WTC11 (cell line): ENCODE data around the gene CEBPE. TPM values are rescaled to one million over a fixed set of nuclear protein-coding genes. Genes with fewer than 3 reads are reported as not detected.

ENCODE experiments used
- ATAC-seq: fragments of 200-7000 bp; cut with Tn5 transposase; 2 replicates; pipeline ENCODE4 v1.10.0; 2021; ENCODE audit warnings: mild to moderate bottlenecking, moderate library complexity
- CTCF ChIA-PET: fragments of 300-600 bp; sonication (Branson Sonifier 250); formaldehyde crosslinking; loops from one replicate; lab custom pipeline; 2021; ENCODE audit warnings: antibody characterized with exemption; lab: Charles Lee
- POLR2A ChIA-PET: fragments of 350-600 bp; sonication (Branson Sonifier 250); formaldehyde crosslinking; loops from one replicate; lab custom pipeline; 2021; ENCODE audit warnings: antibody characterized with exemption; lab: Charles Lee
- DNase-seq: peaks from one replicate; pipeline ENCODE4 v3.0.0; 2021; ENCODE audit warnings: low spot score
- H3K27ac Mint-ChIP-seq: 2 replicates; pipeline ENCODE4 v1.8.0; 2021; ENCODE audit warnings: mixed read lengths
- H3K27me3 Mint-ChIP-seq: 2 replicates; pipeline ENCODE4 v1.8.0; 2021; ENCODE audit warnings: low read depth, mild to moderate bottlenecking, moderate library complexity, mixed read lengths
- H3K36me3 Mint-ChIP-seq: 2 replicates; pipeline ENCODE4 v1.8.0; 2021; ENCODE audit warnings: mixed read lengths
- H3K4me1 Mint-ChIP-seq: 2 replicates; pipeline ENCODE4 v1.8.0; 2022; ENCODE audit warnings: mixed read lengths
- H3K4me3 Mint-ChIP-seq: 2 replicates; pipeline ENCODE4 v1.8.0; 2021; ENCODE audit warnings: mild to moderate bottlenecking, moderate library complexity, mixed read lengths
- H3K9me3 Mint-ChIP-seq: 2 replicates; pipeline ENCODE4 v1.8.0; 2021; ENCODE audit warnings: mixed read lengths
- ATF1 ChIP-seq: sonication (generic); formaldehyde crosslinking; IDR thresholded peaks from 2 replicates; pipeline ENCODE4 v1.8.1; 2023; ENCODE audit warnings: mild to moderate bottlenecking, moderate library complexity, missing genetic modification reagents
- EMX1 ChIP-seq: fragments of 250-450 bp; sonication (Bioruptor Pico); IDR thresholded peaks from 2 replicates; pipeline ENCODE4 v1.8.0; 2021; ENCODE audit warnings: mild to moderate bottlenecking
- FOXJ3 ChIP-seq: sonication (generic); formaldehyde crosslinking; IDR thresholded peaks from 2 replicates; pipeline ENCODE4 v1.9.0; 2021; ENCODE audit warnings: missing genetic modification reagents, mild to moderate bottlenecking, borderline replicate concordance
- NFE2L1 ChIP-seq: sonication (generic); formaldehyde crosslinking; IDR thresholded peaks from 2 replicates; pipeline ENCODE4 v1.8.1; 2023; ENCODE audit warnings: missing genetic modification reagents
- NR3C1 ChIP-seq: sonication (generic); formaldehyde crosslinking; conservative IDR thresholded peaks from 2 replicates; pipeline ENCODE4 v1.8.1; 2023; ENCODE audit warnings: low read depth, mild to moderate bottlenecking, missing genetic modification reagents
- RELA ChIP-seq: sonication (generic); formaldehyde crosslinking; IDR thresholded peaks from 2 replicates; pipeline ENCODE4 v1.8.1; 2022; ENCODE audit warnings: missing genetic modification reagents, mild to moderate bottlenecking, borderline replicate concordance
- SMAD3 ChIP-seq: sonication (generic); formaldehyde crosslinking; IDR thresholded peaks from 2 replicates; pipeline ENCODE4 v1.8.0; 2022; ENCODE audit warnings: missing genetic modification reagents, mild to moderate bottlenecking, borderline replicate concordance
- TCF7 ChIP-seq: sonication (generic); formaldehyde crosslinking; IDR thresholded peaks from 2 replicates; pipeline ENCODE4 v1.8.0; 2022; ENCODE audit warnings: mild to moderate bottlenecking, low read depth, missing genetic modification reagents, moderate library complexity
- ZNF219 ChIP-seq: sonication (generic); formaldehyde crosslinking; IDR thresholded peaks from 2 replicates; pipeline ENCODE4 v1.8.0; 2023; ENCODE audit warnings: missing genetic modification reagents, mild to moderate bottlenecking, borderline replicate concordance
- total RNA-seq: library from RNA; stranded (reverse); gene quantifications from 3 replicates; pipeline ENCODE4 v1.2.3, GENCODE V29; 2021
- TF ChIP-seq, protein P1 (sequence below): sonication (generic); formaldehyde crosslinking; IDR thresholded peaks from 2 replicates; pipeline ENCODE4 v1.8.0; 2023; ENCODE audit warnings: missing genetic modification reagents, mild to moderate bottlenecking, borderline replicate concordance
- TF ChIP-seq, protein P2 (sequence below): fragments of 250-450 bp; sonication (Bioruptor Pico); IDR thresholded peaks from 2 replicates; pipeline ENCODE4 v1.9.0; 2021; ENCODE audit warnings: mild to moderate bottlenecking
- TF ChIP-seq, protein P3 (sequence below): sonication (generic); formaldehyde crosslinking; conservative IDR thresholded peaks from 2 replicates; pipeline ENCODE4 v1.8.1; 2022; ENCODE audit warnings: mild to moderate bottlenecking, missing genetic modification reagents
- TF ChIP-seq, protein P4 (sequence below): sonication (generic); formaldehyde crosslinking; IDR thresholded peaks from 2 replicates; pipeline ENCODE4 v1.8.0; 2023; ENCODE audit warnings: mild to moderate bottlenecking, missing genetic modification reagents
- TF ChIP-seq, protein P5 (sequence below): fragments of 250-450 bp; sonication (Bioruptor Pico); IDR thresholded peaks from 2 replicates; pipeline ENCODE4 v2.1.2; 2022; ENCODE audit warnings: mild to moderate bottlenecking, moderate library complexity
- TF ChIP-seq, protein P6 (sequence below): sonication (generic); formaldehyde crosslinking; IDR thresholded peaks from 2 replicates; pipeline ENCODE4 v1.8.1; 2023; ENCODE audit warnings: mild to moderate bottlenecking, missing genetic modification reagents
- TF ChIP-seq, protein P7 (sequence below): sonication (generic); formaldehyde crosslinking; IDR thresholded peaks from 2 replicates; pipeline ENCODE4 v1.8.0; 2023; ENCODE audit warnings: missing genetic modification reagents
- TF ChIP-seq, protein P8 (sequence below): fragments of 250-450 bp; sonication (Bioruptor Pico); IDR thresholded peaks from 2 replicates; pipeline ENCODE4 v1.9.0; 2021; ENCODE audit warnings: moderate library complexity, mild to moderate bottlenecking, inconsistent platforms, borderline replicate concordance
- TF ChIP-seq, protein P9 (sequence below): sonication (generic); formaldehyde crosslinking; IDR thresholded peaks from 2 replicates; pipeline ENCODE4 v1.8.1; 2022; ENCODE audit warnings: missing genetic modification reagents, borderline replicate concordance
- TF ChIP-seq, protein P10 (sequence below): sonication (generic); formaldehyde crosslinking; IDR thresholded peaks from 2 replicates; pipeline ENCODE4 v1.8.0; 2022; ENCODE audit warnings: mild to moderate bottlenecking, missing genetic modification reagents

The CEBPE gene
- total RNA-seq, 1 experiment from 2014 or later = not detected

DNA sequence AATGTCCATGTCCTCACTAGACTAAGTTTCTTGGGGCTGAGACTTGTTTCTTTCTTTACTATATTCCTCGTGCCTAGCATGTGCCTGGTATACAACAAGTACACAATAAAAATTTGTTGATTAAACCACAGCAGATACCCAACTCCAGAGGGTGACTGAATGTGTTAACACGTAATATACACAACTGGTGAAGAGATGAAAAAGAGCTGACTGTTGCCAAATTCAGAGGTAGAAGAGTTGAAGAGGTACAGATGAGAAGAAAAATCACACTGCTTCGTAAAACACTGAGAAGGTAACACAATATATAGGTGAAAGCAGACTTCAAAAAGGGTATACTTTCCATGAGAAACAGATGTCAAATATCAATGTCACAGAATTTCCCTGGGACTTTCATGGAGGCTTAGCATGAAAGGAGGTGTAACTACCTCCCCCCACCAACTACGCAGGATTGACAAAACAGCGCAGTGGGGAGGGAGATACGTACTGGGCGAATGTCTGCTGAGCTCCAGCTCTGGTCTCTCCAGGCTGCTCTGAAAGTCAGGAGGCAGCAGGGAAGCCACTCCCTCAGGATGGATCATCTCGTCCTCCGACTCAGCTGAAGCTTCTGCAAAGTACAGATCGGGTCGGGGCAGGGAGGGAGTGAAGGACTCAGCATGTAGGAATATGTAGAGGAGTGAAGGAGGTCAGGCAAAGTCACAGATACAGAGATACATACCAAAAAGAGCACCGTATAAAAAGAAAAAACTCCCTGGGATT lies 29.4 kb downstream of the CEBPE start (continued):
- TF ChIP-seq SMAD3 (CRISPR knock-in tag) = no peak
- TF ChIP-seq, protein P1, sequence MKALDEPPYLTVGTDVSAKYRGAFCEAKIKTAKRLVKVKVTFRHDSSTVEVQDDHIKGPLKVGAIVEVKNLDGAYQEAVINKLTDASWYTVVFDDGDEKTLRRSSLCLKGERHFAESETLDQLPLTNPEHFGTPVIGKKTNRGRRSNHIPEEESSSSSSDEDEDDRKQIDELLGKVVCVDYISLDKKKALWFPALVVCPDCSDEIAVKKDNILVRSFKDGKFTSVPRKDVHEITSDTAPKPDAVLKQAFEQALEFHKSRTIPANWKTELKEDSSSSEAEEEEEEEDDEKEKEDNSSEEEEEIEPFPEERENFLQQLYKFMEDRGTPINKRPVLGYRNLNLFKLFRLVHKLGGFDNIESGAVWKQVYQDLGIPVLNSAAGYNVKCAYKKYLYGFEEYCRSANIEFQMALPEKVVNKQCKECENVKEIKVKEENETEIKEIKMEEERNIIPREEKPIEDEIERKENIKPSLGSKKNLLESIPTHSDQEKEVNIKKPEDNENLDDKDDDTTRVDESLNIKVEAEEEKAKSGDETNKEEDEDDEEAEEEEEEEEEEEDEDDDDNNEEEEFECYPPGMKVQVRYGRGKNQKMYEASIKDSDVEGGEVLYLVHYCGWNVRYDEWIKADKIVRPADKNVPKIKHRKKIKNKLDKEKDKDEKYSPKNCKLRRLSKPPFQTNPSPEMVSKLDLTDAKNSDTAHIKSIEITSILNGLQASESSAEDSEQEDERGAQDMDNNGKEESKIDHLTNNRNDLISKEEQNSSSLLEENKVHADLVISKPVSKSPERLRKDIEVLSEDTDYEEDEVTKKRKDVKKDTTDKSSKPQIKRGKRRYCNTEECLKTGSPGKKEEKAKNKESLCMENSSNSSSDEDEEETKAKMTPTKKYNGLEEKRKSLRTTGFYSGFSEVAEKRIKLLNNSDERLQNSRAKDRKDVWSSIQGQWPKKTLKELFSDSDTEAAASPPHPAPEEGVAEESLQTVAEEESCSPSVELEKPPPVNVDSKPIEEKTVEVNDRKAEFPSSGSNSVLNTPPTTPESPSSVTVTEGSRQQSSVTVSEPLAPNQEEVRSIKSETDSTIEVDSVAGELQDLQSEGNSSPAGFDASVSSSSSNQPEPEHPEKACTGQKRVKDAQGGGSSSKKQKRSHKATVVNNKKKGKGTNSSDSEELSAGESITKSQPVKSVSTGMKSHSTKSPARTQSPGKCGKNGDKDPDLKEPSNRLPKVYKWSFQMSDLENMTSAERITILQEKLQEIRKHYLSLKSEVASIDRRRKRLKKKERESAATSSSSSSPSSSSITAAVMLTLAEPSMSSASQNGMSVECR (CRISPR knock-in tag) = no peak
- TF ChIP-seq, protein P2, sequence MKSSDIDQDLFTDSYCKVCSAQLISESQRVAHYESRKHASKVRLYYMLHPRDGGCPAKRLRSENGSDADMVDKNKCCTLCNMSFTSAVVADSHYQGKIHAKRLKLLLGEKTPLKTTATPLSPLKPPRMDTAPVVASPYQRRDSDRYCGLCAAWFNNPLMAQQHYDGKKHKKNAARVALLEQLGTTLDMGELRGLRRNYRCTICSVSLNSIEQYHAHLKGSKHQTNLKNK (CRISPR knock-in tag) = no peak
- TF ChIP-seq NFE2L1 (CRISPR knock-in tag) = no peak
- no peak for TF ChIP-seq FOXJ3 (CRISPR knock-in tag)
- no peak for TF ChIP-seq TCF7 (CRISPR knock-in tag)
- TF ChIP-seq, protein P3, sequence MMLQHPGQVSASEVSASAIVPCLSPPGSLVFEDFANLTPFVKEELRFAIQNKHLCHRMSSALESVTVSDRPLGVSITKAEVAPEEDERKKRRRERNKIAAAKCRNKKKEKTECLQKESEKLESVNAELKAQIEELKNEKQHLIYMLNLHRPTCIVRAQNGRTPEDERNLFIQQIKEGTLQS (CRISPR knock-in tag) = no peak
- TF ChIP-seq, all 79 proteins: peak for 0

DNA sequence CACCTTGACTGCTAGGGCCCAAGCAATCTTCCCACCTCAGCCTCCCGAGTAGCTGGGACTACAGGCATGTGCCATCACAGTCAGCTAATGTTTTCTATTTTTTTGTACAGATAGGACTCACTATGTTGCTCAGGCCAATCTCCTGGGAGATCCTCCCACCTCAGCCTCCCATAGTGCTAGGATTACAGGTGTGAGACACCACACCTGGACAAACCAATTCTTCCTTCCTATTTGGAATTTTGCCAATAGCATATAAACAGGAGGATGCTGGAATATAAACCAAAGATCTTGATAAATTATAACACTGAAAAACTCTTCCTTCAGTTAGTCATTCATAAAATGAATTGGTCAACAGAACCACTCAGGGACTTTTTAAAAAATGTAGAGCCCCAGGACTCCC lies 32.5 kb downstream of the CEBPE start:
- DNase-seq (no peak), ATAC-seq (no peak)
- Mint-ChIP-seq H3K27me3 (no peaks in the 10 kb centered on the region), H3K36me3 (peaks cover 75% of the 10 kb centered on the region), H3K4me3 (no peak overlapping the region), H3K9me3 (no peaks in the 10 kb centered on the region), H3K27ac (no peak overlapping the region), H3K4me1 (no peaks in the 10 kb centered on the region)
- CTCF ChIA-PET = interaction anchor here (5.0 kb wide), 1 partner anchor 18 kb away, joined by 20 read pairs; no protein-coding TSS in a partner anchor
- POLR2A ChIA-PET = no interaction called here
- TF ChIP-seq SMAD3 (CRISPR knock-in tag) (no peak), NR3C1 (no peak), ZNF219 (no peak), RELA (no peak), ATF1 (CRISPR knock-in tag) (no peak), EMX1 (no peak)
- TF ChIP-seq, protein P4, sequence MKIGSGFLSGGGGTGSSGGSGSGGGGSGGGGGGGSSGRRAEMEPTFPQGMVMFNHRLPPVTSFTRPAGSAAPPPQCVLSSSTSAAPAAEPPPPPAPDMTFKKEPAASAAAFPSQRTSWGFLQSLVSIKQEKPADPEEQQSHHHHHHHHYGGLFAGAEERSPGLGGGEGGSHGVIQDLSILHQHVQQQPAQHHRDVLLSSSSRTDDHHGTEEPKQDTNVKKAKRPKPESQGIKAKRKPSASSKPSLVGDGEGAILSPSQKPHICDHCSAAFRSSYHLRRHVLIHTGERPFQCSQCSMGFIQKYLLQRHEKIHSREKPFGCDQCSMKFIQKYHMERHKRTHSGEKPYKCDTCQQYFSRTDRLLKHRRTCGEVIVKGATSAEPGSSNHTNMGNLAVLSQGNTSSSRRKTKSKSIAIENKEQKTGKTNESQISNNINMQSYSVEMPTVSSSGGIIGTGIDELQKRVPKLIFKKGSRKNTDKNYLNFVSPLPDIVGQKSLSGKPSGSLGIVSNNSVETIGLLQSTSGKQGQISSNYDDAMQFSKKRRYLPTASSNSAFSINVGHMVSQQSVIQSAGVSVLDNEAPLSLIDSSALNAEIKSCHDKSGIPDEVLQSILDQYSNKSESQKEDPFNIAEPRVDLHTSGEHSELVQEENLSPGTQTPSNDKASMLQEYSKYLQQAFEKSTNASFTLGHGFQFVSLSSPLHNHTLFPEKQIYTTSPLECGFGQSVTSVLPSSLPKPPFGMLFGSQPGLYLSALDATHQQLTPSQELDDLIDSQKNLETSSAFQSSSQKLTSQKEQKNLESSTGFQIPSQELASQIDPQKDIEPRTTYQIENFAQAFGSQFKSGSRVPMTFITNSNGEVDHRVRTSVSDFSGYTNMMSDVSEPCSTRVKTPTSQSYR (CRISPR knock-in tag) = no peak
- TF ChIP-seq, protein P5, sequence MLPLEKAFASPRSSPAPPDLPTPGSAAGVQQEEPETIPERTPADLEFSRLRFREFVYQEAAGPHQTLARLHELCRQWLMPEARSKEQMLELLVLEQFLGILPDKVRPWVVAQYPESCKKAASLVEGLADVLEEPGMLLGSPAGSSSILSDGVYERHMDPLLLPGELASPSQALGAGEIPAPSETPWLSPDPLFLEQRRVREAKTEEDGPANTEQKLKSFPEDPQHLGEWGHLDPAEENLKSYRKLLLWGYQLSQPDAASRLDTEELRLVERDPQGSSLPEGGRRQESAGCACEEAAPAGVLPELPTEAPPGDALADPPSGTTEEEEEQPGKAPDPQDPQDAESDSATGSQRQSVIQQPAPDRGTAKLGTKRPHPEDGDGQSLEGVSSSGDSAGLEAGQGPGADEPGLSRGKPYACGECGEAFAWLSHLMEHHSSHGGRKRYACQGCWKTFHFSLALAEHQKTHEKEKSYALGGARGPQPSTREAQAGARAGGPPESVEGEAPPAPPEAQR (CRISPR knock-in tag) = no peak
- TF ChIP-seq, protein P6, sequence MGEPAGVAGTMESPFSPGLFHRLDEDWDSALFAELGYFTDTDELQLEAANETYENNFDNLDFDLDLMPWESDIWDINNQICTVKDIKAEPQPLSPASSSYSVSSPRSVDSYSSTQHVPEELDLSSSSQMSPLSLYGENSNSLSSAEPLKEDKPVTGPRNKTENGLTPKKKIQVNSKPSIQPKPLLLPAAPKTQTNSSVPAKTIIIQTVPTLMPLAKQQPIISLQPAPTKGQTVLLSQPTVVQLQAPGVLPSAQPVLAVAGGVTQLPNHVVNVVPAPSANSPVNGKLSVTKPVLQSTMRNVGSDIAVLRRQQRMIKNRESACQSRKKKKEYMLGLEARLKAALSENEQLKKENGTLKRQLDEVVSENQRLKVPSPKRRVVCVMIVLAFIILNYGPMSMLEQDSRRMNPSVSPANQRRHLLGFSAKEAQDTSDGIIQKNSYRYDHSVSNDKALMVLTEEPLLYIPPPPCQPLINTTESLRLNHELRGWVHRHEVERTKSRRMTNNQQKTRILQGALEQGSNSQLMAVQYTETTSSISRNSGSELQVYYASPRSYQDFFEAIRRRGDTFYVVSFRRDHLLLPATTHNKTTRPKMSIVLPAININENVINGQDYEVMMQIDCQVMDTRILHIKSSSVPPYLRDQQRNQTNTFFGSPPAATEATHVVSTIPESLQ = no peak
- TF ChIP-seq, protein P7, sequence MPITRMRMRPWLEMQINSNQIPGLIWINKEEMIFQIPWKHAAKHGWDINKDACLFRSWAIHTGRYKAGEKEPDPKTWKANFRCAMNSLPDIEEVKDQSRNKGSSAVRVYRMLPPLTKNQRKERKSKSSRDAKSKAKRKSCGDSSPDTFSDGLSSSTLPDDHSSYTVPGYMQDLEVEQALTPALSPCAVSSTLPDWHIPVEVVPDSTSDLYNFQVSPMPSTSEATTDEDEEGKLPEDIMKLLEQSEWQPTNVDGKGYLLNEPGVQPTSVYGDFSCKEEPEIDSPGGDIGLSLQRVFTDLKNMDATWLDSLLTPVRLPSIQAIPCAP = no peak
- TF ChIP-seq, protein P8, sequence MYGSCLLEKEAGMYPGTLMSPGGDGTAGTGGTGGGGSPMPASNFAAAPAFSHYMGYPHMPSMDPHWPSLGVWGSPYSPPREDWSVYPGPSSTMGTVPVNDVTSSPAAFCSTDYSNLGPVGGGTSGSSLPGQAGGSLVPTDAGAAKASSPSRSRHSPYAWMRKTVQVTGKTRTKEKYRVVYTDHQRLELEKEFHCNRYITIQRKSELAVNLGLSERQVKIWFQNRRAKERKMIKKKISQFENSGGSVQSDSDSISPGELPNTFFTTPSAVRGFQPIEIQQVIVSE (CRISPR knock-in tag) = no peak
- TF ChIP-seq, protein P9, sequence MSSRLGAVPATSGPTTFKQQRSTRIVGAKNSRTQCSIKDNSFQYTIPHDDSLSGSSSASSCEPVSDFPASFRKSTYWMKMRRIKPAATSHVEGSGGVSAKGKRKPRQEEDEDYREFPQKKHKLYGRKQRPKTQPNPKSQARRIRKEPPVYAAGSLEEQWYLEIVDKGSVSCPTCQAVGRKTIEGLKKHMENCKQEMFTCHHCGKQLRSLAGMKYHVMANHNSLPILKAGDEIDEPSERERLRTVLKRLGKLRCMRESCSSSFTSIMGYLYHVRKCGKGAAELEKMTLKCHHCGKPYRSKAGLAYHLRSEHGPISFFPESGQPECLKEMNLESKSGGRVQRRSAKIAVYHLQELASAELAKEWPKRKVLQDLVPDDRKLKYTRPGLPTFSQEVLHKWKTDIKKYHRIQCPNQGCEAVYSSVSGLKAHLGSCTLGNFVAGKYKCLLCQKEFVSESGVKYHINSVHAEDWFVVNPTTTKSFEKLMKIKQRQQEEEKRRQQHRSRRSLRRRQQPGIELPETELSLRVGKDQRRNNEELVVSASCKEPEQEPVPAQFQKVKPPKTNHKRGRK (CRISPR knock-in tag) = no peak
- TF ChIP-seq, protein P10, sequence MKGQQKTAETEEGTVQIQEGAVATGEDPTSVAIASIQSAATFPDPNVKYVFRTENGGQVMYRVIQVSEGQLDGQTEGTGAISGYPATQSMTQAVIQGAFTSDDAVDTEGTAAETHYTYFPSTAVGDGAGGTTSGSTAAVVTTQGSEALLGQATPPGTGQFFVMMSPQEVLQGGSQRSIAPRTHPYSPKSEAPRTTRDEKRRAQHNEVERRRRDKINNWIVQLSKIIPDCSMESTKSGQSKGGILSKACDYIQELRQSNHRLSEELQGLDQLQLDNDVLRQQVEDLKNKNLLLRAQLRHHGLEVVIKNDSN (CRISPR knock-in tag) = no peak
